Left ventricle myocardium inferior (tissue), 1 donor: ENCODE measurements around the gene HMGCL. TPM values are rescaled to one million over a fixed set of nuclear protein-coding genes. Genes with fewer than 3 reads are reported as not detected.
A peak's percentile ranks its signal among the peaks of the same experiment; 100 is the strongest.
"Not testable (repeated sequence)": the region's sequence is repeated elsewhere in the genome, so short reads cannot be mapped to it uniquely, and the experiment has no call there.

Experiments used
- DNase-seq: peaks from one replicate; pipeline ENCODE4 v3.0.0-alpha.2; 2020
- H3K27ac ChIP-seq: fragments of 200-600 bp; replicated peaks from 2 replicates; pipeline ENCODE4 v1.8.0; 2021
- H3K27me3 ChIP-seq: fragments of 200-600 bp; 2 replicates; pipeline ENCODE4 v1.8.0; 2021; ENCODE audit warnings: low read depth
- H3K36me3 ChIP-seq: fragments of 200-600 bp; 2 replicates; pipeline ENCODE4 v1.8.0; 2021
- H3K4me1 ChIP-seq: fragments of 200-600 bp; 2 replicates; pipeline ENCODE4 v1.8.0; 2021
- H3K4me3 ChIP-seq: fragments of 200-600 bp; 2 replicates; pipeline ENCODE4 v1.8.0; 2021; ENCODE audit warnings: mild to moderate bottlenecking, moderate library complexity
- H3K9me3 ChIP-seq: fragments of 200-600 bp; replicated peaks from 2 replicates; pipeline ENCODE4 v1.8.0; 2021
- intact Hi-C: fragments of 100-400 bp; cut with micrococcal nuclease; formaldehyde crosslinking; loops from one replicate; pipeline ENCODE4 v1.11.0; 2022
- total RNA-seq: library from RNA; stranded (reverse); fragmentation: NEBNext Ultra II Directional; extraction: Animal tissue kit (Norgen Biotek cat#: 25700); gene quantifications from one replicate; pipeline ENCODE4 v1.2.1, GENCODE V29; 2021
- TF ChIP-seq, protein P1 (sequence below): fragments of 200-600 bp; IDR thresholded peaks from 2 replicates; pipeline ENCODE4 v1.8.0; 2021; ENCODE audit warnings: antibody characterized with exemption, mild to moderate bottlenecking, borderline replicate concordance
- donor health status: DM: no; HTN: yes; CAD: no; lungs with severe emphysema.

Gene HMGCL
- total RNA-seq, 1 donor from 2014 or later, result 31.9 TPM

DNA sequence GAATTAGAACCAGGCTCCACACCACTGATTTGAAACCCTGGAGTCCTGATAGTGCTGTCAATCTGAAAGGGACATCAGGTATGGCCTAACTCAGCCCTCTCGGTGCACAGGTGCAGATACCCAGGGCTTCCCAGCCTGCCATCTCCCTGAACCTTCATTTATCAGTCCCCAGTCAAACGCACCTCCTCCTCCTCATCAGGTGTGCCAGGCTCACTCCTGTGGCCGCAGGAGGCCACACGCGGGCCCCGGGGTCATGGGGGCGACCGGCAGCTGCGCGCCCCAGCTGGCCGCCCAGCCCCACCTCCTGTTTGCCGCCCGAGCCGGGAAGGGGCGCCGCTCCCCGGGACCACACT, 42.3 kb upstream of the HMGCL start:
- peak overlapping the region; percentile 84 for H3K27ac ChIP-seq
- intact Hi-C loops, result no loop called here
- peaks cover 26% of the 10 kb centered on the region for H3K36me3 ChIP-seq
- TF ChIP-seq, protein P1, sequence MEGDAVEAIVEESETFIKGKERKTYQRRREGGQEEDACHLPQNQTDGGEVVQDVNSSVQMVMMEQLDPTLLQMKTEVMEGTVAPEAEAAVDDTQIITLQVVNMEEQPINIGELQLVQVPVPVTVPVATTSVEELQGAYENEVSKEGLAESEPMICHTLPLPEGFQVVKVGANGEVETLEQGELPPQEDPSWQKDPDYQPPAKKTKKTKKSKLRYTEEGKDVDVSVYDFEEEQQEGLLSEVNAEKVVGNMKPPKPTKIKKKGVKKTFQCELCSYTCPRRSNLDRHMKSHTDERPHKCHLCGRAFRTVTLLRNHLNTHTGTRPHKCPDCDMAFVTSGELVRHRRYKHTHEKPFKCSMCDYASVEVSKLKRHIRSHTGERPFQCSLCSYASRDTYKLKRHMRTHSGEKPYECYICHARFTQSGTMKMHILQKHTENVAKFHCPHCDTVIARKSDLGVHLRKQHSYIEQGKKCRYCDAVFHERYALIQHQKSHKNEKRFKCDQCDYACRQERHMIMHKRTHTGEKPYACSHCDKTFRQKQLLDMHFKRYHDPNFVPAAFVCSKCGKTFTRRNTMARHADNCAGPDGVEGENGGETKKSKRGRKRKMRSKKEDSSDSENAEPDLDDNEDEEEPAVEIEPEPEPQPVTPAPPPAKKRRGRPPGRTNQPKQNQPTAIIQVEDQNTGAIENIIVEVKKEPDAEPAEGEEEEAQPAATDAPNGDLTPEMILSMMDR, result no peak
- H3K4me3 ChIP-seq, result peak overlapping the region; percentile 89
- no peak for DNase-seq
- no peaks in the 10 kb centered on the region for H3K9me3 ChIP-seq
- H3K4me1 ChIP-seq, result peaks cover 40% of the 10 kb centered on the region
- H3K27me3 ChIP-seq, result no peaks in the 10 kb centered on the region

DNA sequence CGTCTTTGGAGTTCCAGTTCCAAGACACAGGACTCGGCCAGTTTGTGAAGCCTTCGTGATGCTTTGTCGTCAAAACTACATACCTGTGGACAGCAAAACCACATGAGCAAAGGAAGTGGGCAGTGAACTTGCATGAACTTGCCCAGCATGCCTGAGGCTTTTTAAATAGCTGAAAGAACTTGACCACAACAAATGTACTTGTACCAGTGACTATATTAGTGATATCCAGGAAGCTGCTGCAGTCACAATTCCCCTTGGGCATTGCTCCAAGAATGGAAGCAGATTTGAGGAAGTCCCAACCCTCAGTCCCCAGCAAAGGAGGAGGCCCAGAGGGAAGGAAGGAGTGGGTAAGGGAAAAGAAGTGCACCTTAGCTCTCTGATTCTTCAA, 40.3 kb upstream of the HMGCL start:
- TF ChIP-seq, protein P1, result no peak
- Histone ChIP-seq H3K27ac (peak overlapping the region; percentile 59), H3K4me3 (no peak overlapping the region), H3K36me3 (peaks cover 44% of the 10 kb centered on the region), H3K9me3 (no peaks in the 10 kb centered on the region), H3K27me3 (no peaks in the 10 kb centered on the region), H3K4me1 (peaks cover 40% of the 10 kb centered on the region)
- intact Hi-C loops, result no loop called here
- no peak for DNase-seq

DNA sequence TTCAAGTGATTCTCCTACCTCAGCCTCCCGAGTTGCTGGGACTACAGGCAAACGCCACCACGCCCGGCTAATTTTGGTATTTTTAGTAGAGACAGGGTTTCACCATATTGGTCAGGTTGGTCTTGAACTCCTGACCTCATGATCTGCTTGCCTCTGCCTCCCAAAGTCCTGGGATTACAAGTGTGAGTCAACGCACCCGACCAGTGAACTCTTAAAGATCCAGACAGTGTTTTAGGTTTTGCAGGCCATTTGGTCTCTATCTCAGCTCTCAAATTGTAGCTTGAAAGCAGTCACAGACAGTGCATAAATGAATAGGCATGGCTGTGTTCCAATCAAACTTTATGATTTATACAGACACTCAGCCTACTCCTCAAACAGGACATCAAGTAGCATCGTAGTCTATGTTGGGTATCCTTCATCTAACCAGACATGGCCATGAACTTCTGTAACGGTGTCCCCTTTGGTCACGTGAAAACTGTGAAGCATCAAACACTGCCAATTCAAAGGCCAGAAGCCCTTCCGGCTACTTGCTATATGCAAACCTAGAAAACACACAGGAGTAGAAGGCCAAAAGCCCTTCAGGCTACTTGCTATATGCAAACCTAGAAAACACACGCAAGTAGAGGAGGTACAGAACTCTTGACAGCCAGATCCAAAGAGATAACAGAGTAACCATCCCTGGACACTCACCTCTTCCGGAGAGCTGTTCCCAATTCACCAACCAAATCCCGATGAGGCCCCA, 39.7 kb upstream of the HMGCL start:
- Histone ChIP-seq H3K4me3 (no peak overlapping the region), H3K4me1 (peaks cover 40% of the 10 kb centered on the region), H3K27me3 (no peaks in the 10 kb centered on the region), H3K9me3 (no peaks in the 10 kb centered on the region), H3K36me3 (peaks cover 49% of the 10 kb centered on the region), H3K27ac (peak overlapping the region; percentile 59)
- DNase-seq, result no peak
- intact Hi-C loops, result no loop called here
- TF ChIP-seq, protein P1, result no peak

DNA sequence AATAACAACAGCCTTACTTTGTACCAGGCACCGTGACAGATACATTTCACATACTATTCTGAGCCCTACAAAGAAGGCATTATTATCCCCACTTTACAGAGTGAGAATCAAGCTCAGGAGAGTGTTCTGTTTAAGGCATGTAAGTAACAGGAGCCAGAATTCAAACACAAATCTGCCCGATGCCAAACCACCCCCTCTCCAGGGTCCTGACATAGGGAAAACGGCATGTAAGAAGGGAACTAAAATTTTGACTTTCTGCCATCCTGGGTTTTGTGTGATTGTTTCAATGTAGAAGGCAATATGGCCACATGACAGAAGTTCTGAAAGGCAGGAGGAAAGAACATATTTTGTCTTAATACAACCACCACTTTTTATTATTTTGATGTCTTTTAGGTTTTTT, 37.4 kb upstream of the HMGCL start:
- Histone ChIP-seq H3K27ac (no peak overlapping the region), H3K27me3 (no peaks in the 10 kb centered on the region), H3K4me3 (no peak overlapping the region), H3K36me3 (peaks cover 73% of the 10 kb centered on the region), H3K4me1 (peaks cover 27% of the 10 kb centered on the region), H3K9me3 (no peaks in the 10 kb centered on the region)
- intact Hi-C loops, result no loop called here
- DNase-seq, result no peak
- TF ChIP-seq, protein P1, result no peak

DNA sequence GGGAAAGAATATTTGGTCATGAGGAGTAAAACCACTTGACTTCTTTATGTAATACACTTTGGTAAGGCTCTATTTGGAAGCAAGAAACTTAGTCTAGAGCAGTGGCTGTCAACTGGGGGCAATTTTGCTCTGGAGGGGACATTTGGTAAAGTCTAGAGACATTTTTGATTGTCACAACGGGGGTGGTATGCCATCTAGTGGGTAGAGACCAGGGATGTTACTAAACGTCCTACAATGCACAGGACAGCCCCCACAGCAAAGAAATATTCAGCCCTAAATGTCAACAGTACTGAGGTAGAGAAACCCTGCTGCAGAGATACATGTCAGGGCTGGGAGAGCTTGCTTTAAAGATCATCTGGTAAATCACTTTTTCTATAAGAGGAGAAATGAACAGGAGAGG, 29.3 kb upstream of the HMGCL start:
- no peaks in the 10 kb centered on the region for H3K9me3 ChIP-seq
- DNase-seq, result no peak
- peaks cover 40% of the 10 kb centered on the region for H3K36me3 ChIP-seq
- intact Hi-C loops, result no loop called here
- TF ChIP-seq, protein P1, result peak; percentile 49
- H3K27me3 ChIP-seq, result no peaks in the 10 kb centered on the region
- no peak overlapping the region for H3K27ac ChIP-seq
- peaks cover 8% of the 10 kb centered on the region for H3K4me1 ChIP-seq
- no peak overlapping the region for H3K4me3 ChIP-seq

DNA sequence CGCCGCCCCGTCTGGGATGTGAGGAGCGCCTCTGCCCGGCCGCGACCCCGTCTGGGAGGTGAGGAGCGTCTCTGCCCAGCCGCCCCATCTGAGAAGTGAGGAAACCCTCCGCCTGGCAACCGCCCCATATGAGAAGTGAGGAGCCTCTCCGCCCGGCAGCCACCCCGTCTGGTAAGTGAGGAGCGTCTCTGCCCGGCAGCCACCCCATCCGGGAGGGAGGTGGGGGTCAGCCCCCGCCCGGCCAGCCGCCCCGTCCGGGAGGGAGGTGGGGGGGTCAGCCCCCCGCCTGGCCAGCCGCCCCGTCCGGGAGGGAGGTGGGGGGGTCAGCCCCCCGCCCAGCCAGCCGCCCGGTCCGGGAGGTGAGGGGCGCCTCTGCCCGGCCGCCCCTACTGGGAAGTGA, 27.9 kb upstream of the HMGCL start:
- H3K27me3 ChIP-seq, intact Hi-C loops, H3K27ac ChIP-seq, DNase-seq, H3K4me3 ChIP-seq, H3K9me3 ChIP-seq: not testable (repeated sequence)
- H3K4me1 ChIP-seq, result peaks cover 19% of the 10 kb centered on the region
- peaks cover 32% of the 10 kb centered on the region for H3K36me3 ChIP-seq

DNA sequence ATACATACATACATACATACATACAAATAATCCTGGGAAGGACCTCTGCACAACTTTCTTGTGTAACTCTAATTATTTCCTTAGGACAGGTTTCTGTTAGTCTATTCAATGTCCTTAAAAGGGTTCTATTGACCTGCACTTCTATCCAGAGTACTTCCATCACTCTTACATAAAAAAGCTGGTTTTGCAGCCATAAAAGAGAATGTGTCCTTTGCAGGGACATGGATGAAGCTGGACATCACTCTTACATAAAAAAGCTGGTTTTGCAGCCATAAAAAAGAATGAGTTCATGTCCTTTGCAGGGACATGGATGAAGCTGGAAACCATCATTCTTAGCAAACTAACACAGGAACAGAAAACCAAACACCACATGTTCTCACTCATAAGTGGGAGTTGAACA, 26.2 kb upstream of the HMGCL start:
- H3K36me3 ChIP-seq, result peaks cover 31% of the 10 kb centered on the region
- not testable (repeated sequence) for H3K27me3 ChIP-seq, H3K4me3 ChIP-seq

More for the DNA sequence above, 26.2 kb upstream of the HMGCL start:
- H3K27ac ChIP-seq, DNase-seq, H3K9me3 ChIP-seq, intact Hi-C loops: not testable (repeated sequence)
- H3K4me1 ChIP-seq, result peaks cover 25% of the 10 kb centered on the region
